GM12892 (cell line): Measurements from ENCODE around the gene CAPZB.

ENCODE experiments used
- POLR2AphosphoS5 ChIP-seq: IDR thresholded peaks from 2 replicates; pipeline ENCODE4 v1.6.1; 2011; ENCODE audit warnings: low read depth, low read length, control low read depth
- TAF1 ChIP-seq: IDR thresholded peaks from 2 replicates; pipeline ENCODE4 v1.6.1; 2011; ENCODE audit warnings: low read depth, mild to moderate bottlenecking, control low read depth, low read length, borderline replicate concordance

GRCh38 chr1:19425646-19426239 is 59.6 kb downstream of the CAPZB start:
- no peak for TF ChIP-seq POLR2AphosphoS5
- TF ChIP-seq TAF1, result no peak
